Stimulated activated CD8-positive, alpha-beta memory T cell treated with anti-CD3 and anti-CD28 coated beads, Interleukin-4, amount 100 ng/mL, for 4 hours (primary cell): ENCODE results near the gene CCDC85C.

ENCODE experiments used
- DNase-seq, 2 donors: peaks; one replicate each; pipeline ENCODE4 v3.0.0-alpha.2; 2020; ENCODE audit warnings: low read depth in 2 of 2, low spot score in 1 of 2

CCDC85C gene

DNA sequence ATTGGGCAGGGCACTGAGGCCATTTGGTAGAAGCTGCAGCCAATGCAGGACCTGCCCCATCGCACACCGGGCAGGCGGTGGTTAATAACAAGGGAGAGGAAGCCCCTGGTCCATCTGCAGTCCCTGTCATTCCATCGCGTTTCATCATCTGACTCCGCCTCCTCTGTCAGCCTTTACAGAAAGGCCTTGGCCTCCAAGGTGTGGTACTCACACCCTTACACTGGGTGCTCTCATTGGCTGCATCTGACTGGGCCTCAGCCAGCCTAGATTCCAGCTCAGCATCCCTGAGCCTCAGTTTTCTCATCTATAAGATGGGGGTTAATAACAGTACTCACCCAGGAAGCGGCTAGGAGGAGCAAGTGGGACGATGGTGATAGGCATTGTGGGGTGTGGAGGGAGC is 26.2 kb upstream of the CCDC85C start:
- no peak for DNase-seq

DNA sequence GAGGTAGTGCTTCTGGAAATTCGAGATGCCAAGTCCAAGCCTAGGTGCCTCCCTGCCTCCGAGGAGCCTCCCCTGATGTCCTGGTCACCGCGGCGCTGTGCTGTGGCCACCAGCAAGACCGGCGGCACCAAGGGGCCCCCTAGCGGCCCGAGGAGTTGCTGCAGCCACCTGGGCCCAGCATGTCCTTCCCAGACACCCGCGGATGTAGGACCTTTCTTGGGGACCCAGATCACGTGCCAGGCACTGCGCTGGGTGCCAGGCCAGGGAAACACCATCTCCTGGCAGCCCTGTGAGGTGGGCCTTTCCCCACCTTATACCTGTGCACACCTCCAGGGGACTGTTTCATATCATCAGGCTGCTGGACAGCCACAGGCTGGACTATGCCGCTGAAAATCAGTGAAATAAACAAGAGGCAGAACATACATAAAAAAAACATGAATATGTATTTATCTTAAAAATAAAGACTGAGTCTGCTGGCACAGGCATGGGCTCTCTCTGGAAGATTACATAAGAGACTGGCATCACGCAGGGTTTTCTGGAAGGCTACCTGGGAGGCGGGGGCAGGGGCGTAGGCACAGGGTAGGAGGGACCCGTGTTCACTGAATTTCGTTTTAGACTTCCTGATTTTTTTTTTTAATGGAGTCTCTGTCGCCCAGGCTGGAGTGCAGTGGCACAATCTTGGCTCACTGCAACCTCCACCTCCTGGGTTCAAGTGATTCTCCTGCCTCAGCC is 25.0 kb upstream of the CCDC85C start:
- DNase-seq, result peak; percentile 17 to 25

DNA sequence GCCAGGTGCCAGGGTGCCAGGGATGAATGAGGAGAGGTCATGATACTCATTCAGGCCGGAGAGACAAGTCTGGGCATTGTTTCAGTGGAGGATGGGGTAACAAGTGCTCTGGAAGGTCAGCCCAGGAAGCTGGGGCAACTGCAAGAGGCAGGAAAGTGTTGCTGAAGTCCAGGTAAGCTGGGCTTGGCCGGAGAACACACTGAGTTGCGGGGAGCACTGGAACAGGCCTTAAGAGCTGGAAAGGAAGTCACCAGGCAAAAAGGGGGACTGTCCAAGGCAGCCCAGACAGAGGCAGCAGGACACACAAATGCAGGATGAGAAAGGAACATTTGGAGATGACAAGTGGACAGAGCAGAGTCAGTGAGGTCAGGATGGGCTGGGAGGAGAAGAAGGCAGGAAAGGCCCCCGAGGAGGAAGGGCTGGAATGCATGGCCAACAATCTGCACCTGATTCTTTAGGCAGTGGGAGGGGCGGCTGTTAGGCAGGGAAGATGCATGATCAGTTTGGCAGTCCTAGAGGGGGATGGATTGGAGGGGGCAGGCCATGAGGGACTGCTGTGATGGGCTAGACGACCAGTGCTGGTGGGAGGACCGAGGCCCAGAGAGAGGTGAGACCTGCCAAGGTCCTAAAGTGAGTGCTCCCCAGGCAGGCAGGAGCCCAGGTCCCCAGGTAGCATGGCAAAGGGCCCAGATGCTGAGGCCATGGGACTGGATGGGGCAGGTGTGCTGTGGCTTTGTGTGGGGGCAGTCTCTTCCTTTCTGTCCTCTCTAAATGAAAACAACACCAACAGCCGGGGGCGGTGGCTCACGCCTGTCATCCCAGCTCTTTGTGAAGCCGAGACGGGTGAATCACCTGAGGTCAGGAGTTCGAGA is 23.7 kb upstream of the CCDC85C start:
- DNase-seq, result no peak

DNA sequence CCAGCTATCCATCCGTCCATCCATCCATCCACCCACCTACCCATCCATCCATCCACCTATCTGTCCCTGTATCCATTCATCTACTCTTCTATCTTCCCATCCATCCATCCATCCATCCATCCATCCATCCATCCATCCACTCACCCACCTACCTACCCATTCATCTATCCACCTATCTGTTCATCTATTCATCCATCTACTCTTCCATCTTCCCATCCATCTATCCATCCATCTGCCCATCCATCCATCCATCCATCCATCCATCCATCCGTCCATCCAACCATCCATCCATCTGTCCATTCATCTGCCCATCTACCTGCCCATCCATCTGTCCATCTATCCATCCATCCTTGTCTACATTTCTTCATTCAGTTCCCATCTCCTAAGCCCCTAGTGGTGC is 23.1 kb upstream of the CCDC85C start:
- DNase-seq, result no peak

DNA sequence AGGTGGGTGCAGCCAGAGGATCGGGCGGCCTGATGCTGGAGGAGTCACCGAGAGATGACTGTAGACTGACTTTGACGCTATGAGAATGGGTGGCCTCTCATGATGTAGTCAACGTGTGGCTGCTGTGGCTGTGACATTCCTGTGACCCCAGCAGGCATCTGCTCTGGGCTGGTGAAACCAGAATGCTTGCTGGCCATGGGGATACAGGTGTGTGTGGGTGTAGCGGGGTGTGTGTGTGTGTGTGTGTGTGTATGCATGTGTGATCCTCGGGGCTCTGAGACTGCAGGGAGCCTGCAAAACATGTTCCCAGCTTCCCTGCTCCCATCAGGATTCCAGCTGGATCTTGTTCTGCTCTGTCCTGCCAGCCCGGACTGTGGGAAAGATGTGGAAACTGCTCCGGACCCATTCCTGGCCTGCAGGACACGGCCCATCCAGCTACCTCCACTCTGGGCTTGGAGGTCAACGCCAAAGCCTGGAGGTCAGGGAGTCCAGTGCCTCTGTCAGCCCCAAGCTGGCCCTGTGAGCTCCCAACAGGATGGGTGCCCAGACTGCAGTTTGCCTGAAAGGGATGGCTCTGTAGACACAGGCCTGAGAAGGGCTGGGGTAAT is 22.1 kb upstream of the CCDC85C start:
- DNase-seq, result no peak

GRCh38 chr14:99625476-99625875 is 21.5 kb upstream of the CCDC85C start:
- DNase-seq, result no peak

DNA sequence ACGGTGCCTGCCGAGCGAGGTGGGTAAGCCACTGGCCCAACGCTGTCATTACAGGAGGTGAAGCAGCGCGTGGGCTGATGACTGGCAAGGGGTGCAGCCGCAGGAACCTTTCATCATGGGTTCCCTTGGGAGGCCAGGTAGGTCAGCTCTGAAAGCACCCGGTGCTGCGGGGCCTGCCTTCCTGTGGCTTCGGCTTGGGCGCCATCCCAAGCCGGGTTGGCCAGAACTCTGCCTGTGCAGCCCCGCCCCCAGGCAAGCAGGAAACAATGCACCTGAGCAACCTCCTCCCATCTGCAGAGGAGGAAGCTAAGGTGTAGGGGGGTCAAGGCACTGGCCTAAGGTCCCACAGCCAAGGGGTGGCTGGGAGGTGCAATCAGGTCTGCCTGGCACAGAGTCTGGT is 21.0 kb upstream of the CCDC85C start:
- DNase-seq, result no peak

DNA sequence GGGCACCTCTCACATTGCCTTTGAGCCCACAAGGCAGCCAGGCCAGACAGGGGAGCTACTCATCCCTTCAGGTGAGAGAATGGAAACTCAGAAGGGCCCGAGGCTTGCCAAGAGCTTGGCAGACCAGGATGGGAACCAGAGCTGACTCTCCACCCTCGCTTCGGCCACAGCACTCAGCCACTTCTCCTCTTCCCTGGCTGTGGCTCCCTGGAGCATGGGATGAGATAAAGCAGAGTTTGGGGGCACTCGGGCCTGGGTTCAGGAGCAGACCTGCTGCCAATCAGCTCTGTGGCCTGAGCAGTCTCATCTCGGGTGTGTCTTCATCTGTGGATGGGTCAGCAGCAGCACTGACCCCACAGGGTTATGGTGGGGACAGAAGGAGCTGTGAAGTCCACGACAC is 20.0 kb upstream of the CCDC85C start:
- no peak for DNase-seq

DNA sequence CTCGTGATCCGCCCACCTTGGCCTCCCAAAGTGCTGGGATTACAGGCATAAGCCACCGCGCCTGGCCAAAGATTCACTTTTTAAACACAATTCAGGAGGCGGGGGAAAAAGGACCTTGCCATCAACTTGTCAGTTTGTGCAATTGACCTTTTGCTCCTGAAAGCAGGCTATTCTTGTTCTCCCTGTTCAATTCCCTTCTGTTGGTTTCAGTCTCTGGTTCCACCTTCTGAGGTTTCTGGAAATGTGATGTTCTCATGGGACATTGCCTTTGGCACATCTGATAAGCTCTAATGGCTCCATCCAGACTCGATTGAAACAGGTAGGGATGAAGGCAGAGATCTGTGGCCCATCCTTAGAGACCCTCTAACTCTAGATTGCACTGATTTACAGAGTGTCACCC is 17.9 kb upstream of the CCDC85C start:
- no peak for DNase-seq

DNA sequence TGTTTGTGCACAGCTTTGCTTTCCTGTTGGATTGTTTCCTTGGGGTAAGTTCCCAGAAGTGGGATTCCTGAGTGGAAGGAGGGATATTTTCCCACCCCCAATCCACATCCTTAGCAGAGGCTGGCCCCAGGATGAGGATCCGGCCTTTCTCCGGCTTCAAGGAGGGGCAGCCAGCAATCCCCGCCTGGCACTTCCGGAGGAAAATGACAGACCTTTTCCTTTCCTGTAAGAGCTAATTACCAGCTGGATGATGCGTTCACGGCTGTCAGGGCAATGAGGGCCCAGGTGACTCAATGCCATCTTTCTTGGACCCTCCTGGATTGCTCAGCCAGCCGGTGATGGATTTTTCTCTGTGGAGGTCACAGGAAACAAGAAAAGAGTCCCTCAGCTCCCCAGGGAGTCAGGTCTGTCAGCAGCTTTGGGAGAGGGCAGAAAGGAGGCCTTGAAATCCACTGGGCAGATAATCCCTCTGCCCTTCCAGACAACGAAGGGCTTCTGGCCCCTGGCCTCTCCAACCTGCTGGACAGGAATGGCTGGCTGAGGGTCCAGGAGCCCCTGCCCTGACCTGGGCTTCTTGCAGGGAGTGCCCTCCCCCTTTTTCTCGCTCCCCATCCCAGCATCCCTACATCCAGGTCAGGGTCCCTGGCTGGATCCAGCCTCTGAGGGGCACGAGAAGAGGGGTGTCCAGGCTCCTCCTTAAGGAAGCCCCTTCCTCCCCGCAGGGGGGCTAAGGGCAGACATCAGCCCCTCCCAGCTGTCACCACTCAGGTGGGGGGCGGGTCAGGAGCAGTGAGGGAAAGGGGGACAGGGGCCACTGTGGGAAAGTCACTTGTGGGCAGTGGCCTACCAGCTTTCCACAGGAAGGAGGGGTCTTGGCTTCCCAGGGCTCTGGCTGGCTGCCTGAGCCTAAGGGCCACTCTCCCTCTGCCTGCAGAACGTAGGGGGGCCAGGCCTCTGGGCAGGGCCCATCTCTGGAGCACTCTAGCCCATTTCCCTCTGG is 16.1 kb upstream of the CCDC85C start:
- no peak for DNase-seq

DNA sequence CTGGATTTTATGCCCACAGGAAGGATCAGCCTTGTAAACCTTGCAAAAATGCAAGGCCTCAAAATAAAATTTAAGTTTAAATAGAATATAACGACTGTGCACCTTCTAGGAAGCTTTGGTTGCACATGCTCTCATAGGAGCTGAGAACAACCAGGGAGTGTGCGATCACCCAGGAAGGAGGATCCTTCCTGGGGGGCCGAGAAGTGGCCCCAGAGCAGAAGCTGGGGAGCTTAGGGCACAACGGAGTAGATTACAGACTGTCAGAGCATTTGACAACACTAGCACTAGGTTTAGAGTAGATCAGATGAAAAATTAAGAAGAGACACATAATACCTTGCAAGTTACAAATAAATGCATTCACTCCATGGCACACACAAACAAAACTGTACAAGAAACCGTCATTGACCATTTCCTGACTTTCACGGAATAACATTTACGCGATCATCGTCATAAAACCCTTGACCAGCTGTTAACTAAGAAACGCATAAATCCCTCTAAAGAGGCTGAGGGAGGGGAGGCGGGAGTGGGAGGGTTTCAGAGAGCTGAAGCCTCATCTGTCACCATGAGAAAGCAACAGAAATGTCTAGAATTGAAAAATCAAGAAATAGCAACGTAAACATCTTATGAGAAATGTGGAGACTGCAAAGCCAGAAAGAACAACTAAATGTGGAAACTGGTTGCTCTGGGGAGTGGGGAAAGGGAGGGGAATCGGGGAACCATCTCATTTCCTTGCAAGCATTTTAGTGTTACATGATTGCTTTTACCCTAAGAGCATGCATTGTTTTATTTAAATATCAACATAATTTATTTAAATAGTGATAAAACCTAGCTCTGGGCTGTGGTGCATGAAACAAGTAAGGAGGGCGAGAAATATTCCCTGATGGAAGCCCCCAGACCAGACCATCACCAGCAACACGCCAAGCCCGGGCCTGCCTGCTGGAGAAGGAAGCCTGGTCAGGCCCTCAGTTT is 13.1 kb upstream of the CCDC85C start:
- DNase-seq, result no peak

DNA sequence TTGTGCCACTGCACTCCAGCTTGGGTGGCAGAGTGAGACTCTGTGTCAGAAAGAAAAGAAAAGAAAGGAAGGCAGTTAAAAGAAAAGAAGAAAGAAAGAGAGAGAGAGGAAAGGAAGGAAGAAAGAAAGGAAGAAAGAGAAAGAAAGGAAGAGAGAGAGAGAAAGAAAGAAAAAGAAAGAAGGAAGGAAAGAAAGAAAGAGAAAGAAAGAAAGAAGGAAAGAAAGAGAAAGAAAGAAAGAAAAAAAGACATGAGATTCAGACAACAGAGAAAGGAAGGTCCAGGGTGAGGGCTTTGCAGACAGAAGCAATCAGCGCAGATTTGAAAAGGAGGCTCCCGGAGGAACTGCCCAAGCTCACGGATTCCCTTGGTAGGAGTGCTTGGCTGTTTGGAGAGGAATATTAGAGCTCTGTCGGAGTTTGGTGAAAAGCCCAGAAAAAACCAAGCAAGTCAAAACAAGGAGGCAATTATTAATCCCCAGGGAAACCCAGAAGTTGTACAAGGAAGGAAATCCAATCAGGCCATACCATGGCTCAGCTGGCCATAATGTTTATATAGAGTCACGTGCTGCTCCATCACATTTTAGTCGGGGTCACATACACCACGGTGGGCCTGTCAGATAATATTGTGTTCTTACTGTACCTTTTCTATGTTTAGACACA is 11.6 kb upstream of the CCDC85C start:
- no peak for DNase-seq

DNA sequence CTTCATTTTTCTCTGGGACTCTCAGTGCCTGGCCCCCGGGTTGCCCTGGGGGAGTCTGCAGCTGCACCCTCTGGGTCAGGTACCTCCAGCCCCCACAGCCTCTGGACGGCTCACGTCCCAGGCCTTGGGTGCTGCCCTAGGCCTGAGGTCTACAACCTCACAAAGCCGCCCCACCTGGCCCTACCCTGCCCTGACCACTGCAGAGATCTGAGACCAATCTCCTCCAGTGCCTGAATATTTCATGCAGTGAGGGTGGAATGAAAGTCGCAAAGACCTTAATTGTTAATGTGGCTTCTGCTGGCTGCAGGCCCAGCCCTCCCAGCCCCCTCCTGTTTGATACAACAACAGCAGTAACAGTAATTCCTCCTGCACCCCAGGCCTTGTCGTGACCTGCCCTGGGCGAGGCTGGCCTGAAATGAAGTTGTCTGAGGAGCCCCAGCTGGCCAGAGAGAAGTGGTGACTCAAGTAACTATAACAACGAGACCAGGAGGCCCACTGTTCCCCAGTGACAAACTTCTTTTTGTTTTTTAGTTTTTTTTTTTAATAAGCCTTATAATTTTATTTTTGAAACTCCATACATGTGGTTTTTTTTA is 8.8 kb upstream of the CCDC85C start:
- no peak for DNase-seq

DNA sequence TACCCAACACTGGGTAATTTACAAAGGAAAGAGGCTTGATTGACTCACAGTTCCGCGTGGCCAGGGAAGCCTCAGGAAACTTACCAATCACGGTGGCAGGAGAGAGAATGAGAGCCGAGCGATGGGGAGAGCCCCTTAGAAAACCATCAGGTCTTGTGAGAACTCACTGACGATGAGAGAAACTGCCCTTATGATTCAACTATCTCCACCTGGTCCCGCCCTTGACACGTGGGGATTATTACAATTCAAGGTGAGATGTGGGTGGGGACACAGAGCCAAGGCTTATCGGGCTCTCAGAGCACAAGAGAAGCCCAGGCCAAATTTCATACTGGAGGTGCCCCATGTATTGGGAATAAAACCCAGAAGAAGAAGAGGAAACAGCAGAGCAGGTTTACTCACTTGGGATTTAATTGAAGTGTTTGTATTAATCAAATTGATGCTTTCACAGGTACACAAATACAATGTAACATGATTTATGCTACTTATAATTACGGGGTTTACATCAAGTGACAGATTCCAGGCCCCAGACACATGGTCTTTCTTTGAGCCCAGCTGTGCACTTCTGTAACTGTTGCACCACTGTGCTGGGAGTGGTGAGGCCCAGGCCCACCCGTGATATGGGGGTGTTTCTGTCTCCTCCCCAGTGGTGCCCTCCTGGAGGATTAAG is 8.2 kb upstream of the CCDC85C start:
- no peak for DNase-seq

- DNase-seq, result no peak
These were observed 7.6 kb upstream of the CCDC85C start for GRCh38 chr14:99611646-99612045.

- no peak for DNase-seq
These were observed 5.5 kb upstream of the CCDC85C start for GRCh38 chr14:99609245-99610170.

DNA sequence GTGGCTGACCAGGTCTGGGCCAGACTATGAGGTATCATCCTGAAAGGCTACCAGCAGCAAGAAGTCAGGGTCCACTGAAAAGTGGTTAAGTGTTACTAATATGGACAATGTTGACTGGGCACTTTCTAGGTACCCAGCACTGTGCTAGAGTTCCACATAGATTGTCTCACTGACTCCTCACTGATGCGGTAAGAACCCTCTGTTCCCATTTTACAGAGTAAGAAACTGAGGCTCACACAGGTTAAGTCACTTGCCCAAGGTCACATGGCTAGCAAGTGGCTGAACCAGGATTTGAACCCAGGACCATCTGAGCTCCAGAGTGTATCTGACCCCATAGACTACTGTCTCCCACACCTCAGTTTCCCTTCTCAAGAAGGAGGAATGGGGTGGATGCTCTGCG is 4.6 kb upstream of the CCDC85C start:
- DNase-seq, result no peak
